ENCODE measurements around the gene ETF1. TPM values are rescaled to one million over a fixed set of nuclear protein-coding genes. Genes with fewer than 3 reads are reported as not detected.

The ETF1 gene
- polyA plus RNA-seq, 3 donors: 34.8 to 71.4 (median 61.6) TPM

- no CpG with 5 or more reads among the region's 1 CpG for WGBS (ENCODE audit: insufficient coverage)
- Mint-ChIP-seq H3K4me3 (no peak overlapping the region), H3K4me1 (peaks cover 12% of the 10 kb centered on the region)
Measured at GRCh38 chr5:138520971-138521370, 22.1 kb downstream of the ETF1 start.

DNA sequence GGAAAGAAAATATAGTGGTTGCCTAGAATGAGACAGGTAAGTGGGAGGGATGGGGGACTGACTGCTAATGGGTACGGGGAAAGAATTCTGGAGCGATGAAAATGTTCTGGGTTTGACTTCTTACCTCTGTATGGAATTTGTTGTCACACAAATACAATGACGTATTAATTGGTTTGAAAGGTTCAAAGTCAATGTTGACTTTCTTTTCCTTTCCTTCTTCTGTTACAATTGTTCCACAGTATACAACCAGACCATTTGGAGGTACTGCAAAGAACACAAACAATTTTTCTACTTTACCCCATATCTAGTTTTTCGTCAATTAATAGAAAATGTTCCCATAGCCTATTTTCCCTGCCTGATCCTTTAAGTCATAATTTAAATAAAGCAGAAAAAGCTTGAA, 25.6 kb downstream of the ETF1 start:
- H3K27me3 Mint-ChIP-seq (ENCODE audit: low read depth in 3 of 3): peaks cover 0 to 2% (median 0%) of the 10 kb centered on the region in 3 donors
- Histone ChIP-seq H4K20me1 (ENCODE audit: insufficient read depth, low read length) (peaks cover 77% of the 10 kb centered on the region), H3K4me2 (replicated peaks; ENCODE audit: extremely low read depth, low read length, poor library complexity, severe bottlenecking) (no peak overlapping the region), H3K4me3 (replicated peaks in 1 of 3; ENCODE audit: low read depth in 2 of 3, low read length in 3 of 3) (no peak overlapping the region), H3K36me3 (replicated peaks in 1 of 2; ENCODE audit: control insufficient read depth in 1 of 2, insufficient read depth in 2 of 2, low read length in 2 of 2) (peaks cover 61 to 76% of the 10 kb centered on the region in 2 donors), H3K27me3 (ENCODE audit: control insufficient read depth in 2 of 2, insufficient read depth in 2 of 2, low read length in 2 of 2) (no peaks in the 10 kb centered on the region), H3K27ac (ENCODE audit: low read depth in 1 of 2, low read length in 2 of 2) (no peak overlapping the region), H3K4me1 (ENCODE audit: control insufficient read depth in 1 of 2, insufficient read depth in 2 of 2, low read length in 2 of 2) (peaks cover 0 to 3% of the 10 kb centered on the region in 2 donors), H2AFZ (ENCODE audit: insufficient read depth, low read depth, low read length, poor library complexity, severe bottlenecking) (no peak overlapping the region), H3K9me3 (replicated peaks in 1 of 2; ENCODE audit: control insufficient read depth in 1 of 2, insufficient read depth in 1 of 2, low read length in 2 of 2) (no peaks in the 10 kb centered on the region), H3K79me2 (ENCODE audit: insufficient read depth, low read length) (peaks cover 44% of the 10 kb centered on the region), H3K9ac (ENCODE audit: insufficient read depth, low read length, poor library complexity, severe bottlenecking) (no peak overlapping the region)
- H3K4me3 Mint-ChIP-seq: no peak overlapping the region
- TF ChIP-seq, protein P1, sequence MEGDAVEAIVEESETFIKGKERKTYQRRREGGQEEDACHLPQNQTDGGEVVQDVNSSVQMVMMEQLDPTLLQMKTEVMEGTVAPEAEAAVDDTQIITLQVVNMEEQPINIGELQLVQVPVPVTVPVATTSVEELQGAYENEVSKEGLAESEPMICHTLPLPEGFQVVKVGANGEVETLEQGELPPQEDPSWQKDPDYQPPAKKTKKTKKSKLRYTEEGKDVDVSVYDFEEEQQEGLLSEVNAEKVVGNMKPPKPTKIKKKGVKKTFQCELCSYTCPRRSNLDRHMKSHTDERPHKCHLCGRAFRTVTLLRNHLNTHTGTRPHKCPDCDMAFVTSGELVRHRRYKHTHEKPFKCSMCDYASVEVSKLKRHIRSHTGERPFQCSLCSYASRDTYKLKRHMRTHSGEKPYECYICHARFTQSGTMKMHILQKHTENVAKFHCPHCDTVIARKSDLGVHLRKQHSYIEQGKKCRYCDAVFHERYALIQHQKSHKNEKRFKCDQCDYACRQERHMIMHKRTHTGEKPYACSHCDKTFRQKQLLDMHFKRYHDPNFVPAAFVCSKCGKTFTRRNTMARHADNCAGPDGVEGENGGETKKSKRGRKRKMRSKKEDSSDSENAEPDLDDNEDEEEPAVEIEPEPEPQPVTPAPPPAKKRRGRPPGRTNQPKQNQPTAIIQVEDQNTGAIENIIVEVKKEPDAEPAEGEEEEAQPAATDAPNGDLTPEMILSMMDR (IDR thresholded peaks at IDR 0.05): no peak
- H3K4me1 Mint-ChIP-seq: peaks cover 17% of the 10 kb centered on the region
- DNase-seq: no peak
- WGBS (ENCODE audit: insufficient coverage): 100% methylated on average over 2 of the region's 4 CpGs
- no peak overlapping the region for H3K27ac Mint-ChIP-seq
- intact Hi-C loops (cut with micrococcal nuclease): no loop called here
- H3K9me3 Mint-ChIP-seq: no peaks in the 10 kb centered on the region
- H3K36me3 Mint-ChIP-seq: peaks cover 72 to 73% of the 10 kb centered on the region in 2 donors

More at GRCh38 chr5:138520971-138521370, 22.1 kb downstream of the ETF1 start:
- Mint-ChIP-seq H3K27ac (no peak overlapping the region), H3K36me3 (peaks cover 42 to 67% of the 10 kb centered on the region in 2 donors), H3K27me3 (ENCODE audit: low read depth in 3 of 3) (peaks cover 0 to 2% (median 0%) of the 10 kb centered on the region in 3 donors), H3K9me3 (no peaks in the 10 kb centered on the region)
- no peak overlapping the region for H3K4me3 ChIP-seq (replicated peaks in 1 of 3; ENCODE audit: low read depth in 2 of 3, low read length in 3 of 3)
- intact Hi-C loops (cut with micrococcal nuclease): no loop called here
- H3K9me3 ChIP-seq (replicated peaks in 1 of 2; ENCODE audit: control insufficient read depth in 1 of 2, insufficient read depth in 1 of 2, low read length in 2 of 2): no peaks in the 10 kb centered on the region
- H3K27ac ChIP-seq (ENCODE audit: low read depth in 1 of 2, low read length in 2 of 2): no peak overlapping the region
- H3K4me2 ChIP-seq (replicated peaks; ENCODE audit: extremely low read depth, low read length, poor library complexity, severe bottlenecking): no peak overlapping the region
- DNase-seq: no peak
- H3K79me2 ChIP-seq (ENCODE audit: insufficient read depth, low read length): peaks cover 79% of the 10 kb centered on the region
- H2AFZ ChIP-seq (ENCODE audit: insufficient read depth, low read depth, low read length, poor library complexity, severe bottlenecking): no peak overlapping the region
- peaks cover 88% of the 10 kb centered on the region for H4K20me1 ChIP-seq (ENCODE audit: insufficient read depth, low read length)
- TF ChIP-seq, protein P1 (IDR thresholded peaks at IDR 0.05): no peak
- H3K9ac ChIP-seq (ENCODE audit: insufficient read depth, low read length, poor library complexity, severe bottlenecking): no peak overlapping the region
- no peaks in the 10 kb centered on the region for H3K27me3 ChIP-seq (ENCODE audit: control insufficient read depth in 2 of 2, insufficient read depth in 2 of 2, low read length in 2 of 2)
- H3K36me3 ChIP-seq (replicated peaks in 1 of 2; ENCODE audit: control insufficient read depth in 1 of 2, insufficient read depth in 2 of 2, low read length in 2 of 2): peaks cover 28 to 50% of the 10 kb centered on the region in 2 donors
- H3K4me1 ChIP-seq (ENCODE audit: control insufficient read depth in 1 of 2, insufficient read depth in 2 of 2, low read length in 2 of 2): no peaks in the 10 kb centered on the region
